ENCODE measurements around the gene PRKCA. TPM values are rescaled to one million over a fixed set of nuclear protein-coding genes. Genes with fewer than 3 reads are reported as not detected.

Gene PRKCA
- total RNA-seq, 4 donors from 2014 or later: 9.8 to 25.6 (median 12.2) TPM

DNA sequence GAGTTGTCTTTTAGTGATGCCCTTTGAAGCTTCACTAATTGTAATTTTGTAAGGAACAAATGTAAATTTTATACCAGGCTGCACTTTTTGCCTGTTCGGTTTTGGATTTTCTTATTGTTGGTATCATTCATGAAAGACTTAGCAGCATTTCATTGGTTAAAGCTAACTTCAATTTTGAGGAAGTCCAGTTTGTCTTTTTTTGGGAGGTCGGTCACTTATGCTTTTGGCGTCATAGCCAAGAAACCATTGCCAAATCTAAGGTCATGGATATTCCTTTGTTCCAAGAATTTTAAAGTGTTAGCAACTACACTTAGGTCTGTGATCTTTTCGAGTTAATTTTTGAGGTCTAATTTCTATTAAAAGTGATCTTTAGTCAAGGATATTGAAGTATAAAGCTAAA, 77.1 kb downstream of the PRKCA start:
- TF ChIP-seq, protein P1, sequence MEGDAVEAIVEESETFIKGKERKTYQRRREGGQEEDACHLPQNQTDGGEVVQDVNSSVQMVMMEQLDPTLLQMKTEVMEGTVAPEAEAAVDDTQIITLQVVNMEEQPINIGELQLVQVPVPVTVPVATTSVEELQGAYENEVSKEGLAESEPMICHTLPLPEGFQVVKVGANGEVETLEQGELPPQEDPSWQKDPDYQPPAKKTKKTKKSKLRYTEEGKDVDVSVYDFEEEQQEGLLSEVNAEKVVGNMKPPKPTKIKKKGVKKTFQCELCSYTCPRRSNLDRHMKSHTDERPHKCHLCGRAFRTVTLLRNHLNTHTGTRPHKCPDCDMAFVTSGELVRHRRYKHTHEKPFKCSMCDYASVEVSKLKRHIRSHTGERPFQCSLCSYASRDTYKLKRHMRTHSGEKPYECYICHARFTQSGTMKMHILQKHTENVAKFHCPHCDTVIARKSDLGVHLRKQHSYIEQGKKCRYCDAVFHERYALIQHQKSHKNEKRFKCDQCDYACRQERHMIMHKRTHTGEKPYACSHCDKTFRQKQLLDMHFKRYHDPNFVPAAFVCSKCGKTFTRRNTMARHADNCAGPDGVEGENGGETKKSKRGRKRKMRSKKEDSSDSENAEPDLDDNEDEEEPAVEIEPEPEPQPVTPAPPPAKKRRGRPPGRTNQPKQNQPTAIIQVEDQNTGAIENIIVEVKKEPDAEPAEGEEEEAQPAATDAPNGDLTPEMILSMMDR (IDR thresholded peaks at IDR 0.05): no peak
- TF ChIP-seq POLR2AphosphoS5 (IDR thresholded peaks at IDR 0.05) (no peak), POLR2A (IDR thresholded peaks at IDR 0.05) (no peak), EP300 (IDR thresholded peaks at IDR 0.05) (no peak)
- Histone ChIP-seq H3K36me3 (no peaks in the 10 kb centered on the region), H3K27me3 (no peaks in the 10 kb centered on the region), H3K4me1 (no peaks in the 10 kb centered on the region), H3K27ac (no peak overlapping the region), H3K9me3 (no peaks in the 10 kb centered on the region), H3K4me3 (no peak overlapping the region)
- no peak for DNase-seq (ENCODE audit: low spot score in 2 of 2)
- WGBS: 74% methylated on average over 4 of the region's 4 CpGs

DNA sequence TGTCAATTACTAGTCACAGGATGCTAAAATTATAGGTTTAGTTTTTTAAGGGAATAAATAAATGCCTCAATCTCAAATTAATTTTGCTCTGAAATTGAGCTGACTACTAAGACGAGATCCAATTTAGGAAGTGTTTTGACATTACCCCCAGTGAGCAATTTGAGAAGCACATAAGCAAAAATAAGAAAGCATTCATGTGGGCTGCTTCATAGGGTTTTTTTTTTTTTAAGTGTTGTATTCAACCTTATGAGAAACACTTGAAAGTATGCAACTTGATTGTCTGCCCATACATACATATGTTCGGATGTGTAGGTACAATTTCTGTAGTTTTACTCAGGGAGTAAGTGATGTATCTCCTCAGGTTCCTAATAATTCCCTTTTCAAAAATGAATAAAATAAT, 77.6 kb downstream of the PRKCA start:
- no peak for TF ChIP-seq EP300 (IDR thresholded peaks at IDR 0.05)
- no peak for TF ChIP-seq POLR2A (IDR thresholded peaks at IDR 0.05)
- Histone ChIP-seq H3K27me3 (no peaks in the 10 kb centered on the region), H3K4me1 (no peaks in the 10 kb centered on the region), H3K9me3 (no peaks in the 10 kb centered on the region), H3K4me3 (no peak overlapping the region), H3K36me3 (no peaks in the 10 kb centered on the region), H3K27ac (no peak overlapping the region)
- WGBS: 86% methylated on average over 2 of the region's 2 CpGs
- no peak for DNase-seq (ENCODE audit: low spot score in 2 of 2)

DNA sequence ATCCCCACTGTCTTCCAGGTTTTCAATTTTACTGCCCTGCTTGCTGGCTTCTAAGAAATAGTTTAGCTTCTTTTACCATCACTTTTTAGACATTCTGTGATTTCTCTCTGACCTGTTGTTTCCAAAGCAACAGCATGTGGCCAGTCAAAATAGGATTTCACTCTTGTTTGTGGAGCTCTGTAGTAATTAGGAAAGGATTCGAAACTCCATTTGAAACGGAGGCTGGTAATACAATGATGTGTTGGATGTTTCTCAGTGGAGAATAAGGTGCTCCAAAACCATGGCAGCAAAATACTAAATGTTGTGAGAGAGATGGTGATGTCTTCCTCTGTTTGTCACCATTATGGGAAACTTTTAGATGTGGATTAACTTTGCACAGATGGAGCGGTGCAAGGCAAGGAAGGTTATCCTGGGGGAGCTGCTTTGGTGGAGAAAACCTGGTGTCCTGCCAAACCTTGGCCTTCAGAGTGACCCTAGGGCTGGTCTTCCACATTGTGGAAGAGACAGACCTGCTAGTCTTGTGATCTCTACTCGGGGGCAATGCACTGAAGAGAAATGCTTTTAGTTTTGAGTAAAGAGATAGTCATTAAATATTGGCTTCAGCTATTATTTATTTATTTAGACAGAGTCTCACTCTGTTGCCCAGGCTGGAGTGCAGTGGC, 79.4 kb downstream of the PRKCA start:
- H3K36me3 ChIP-seq: no peaks in the 10 kb centered on the region
- no peak for DNase-seq (ENCODE audit: low spot score in 2 of 2)
- H3K27ac ChIP-seq: no peak overlapping the region
- TF ChIP-seq POLR2A (IDR thresholded peaks at IDR 0.05): no peak
- TF ChIP-seq POLR2AphosphoS5 (IDR thresholded peaks at IDR 0.05): no peak
- no peak for TF ChIP-seq EP300 (IDR thresholded peaks at IDR 0.05)
- TF ChIP-seq, protein P1 (IDR thresholded peaks at IDR 0.05): no peak
- 96% methylated on average over 4 of the region's 4 CpGs for WGBS
- H3K4me1 ChIP-seq: no peaks in the 10 kb centered on the region
- no peak overlapping the region for H3K4me3 ChIP-seq
- no peaks in the 10 kb centered on the region for H3K27me3 ChIP-seq
- no peaks in the 10 kb centered on the region for H3K9me3 ChIP-seq

DNA sequence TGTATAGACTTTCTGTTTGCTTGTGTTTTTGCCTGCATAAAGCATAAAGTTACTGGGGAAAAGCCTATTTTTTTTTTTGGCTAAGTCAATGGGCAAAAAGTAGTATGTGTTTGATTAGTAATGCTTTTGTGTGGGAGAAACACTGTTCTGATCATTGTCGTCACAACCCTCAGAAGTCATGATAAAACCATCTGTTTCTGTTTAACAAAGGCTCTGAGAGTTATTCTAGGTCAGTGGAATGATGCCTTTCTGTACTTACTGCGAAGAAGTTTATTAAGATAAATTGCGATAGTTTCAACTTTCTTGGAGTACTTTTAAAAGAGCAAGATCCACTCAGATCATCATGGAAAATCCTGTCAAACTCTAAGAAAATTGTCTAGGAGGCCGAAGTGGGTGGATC, 80.9 kb downstream of the PRKCA start:
- H3K4me1 ChIP-seq: no peaks in the 10 kb centered on the region
- no peak overlapping the region for H3K4me3 ChIP-seq
- H3K36me3 ChIP-seq: no peaks in the 10 kb centered on the region
- no peaks in the 10 kb centered on the region for H3K27me3 ChIP-seq
- 66% methylated on average over 4 of the region's 4 CpGs for WGBS
- TF ChIP-seq POLR2AphosphoS5 (IDR thresholded peaks at IDR 0.05) (no peak), POLR2A (IDR thresholded peaks at IDR 0.05) (no peak), EP300 (IDR thresholded peaks at IDR 0.05) (no peak)
- TF ChIP-seq, protein P1 (IDR thresholded peaks at IDR 0.05): no peak
- H3K9me3 ChIP-seq: no peaks in the 10 kb centered on the region
- DNase-seq (ENCODE audit: low spot score in 2 of 2): no peak
- H3K27ac ChIP-seq: no peak overlapping the region

DNA sequence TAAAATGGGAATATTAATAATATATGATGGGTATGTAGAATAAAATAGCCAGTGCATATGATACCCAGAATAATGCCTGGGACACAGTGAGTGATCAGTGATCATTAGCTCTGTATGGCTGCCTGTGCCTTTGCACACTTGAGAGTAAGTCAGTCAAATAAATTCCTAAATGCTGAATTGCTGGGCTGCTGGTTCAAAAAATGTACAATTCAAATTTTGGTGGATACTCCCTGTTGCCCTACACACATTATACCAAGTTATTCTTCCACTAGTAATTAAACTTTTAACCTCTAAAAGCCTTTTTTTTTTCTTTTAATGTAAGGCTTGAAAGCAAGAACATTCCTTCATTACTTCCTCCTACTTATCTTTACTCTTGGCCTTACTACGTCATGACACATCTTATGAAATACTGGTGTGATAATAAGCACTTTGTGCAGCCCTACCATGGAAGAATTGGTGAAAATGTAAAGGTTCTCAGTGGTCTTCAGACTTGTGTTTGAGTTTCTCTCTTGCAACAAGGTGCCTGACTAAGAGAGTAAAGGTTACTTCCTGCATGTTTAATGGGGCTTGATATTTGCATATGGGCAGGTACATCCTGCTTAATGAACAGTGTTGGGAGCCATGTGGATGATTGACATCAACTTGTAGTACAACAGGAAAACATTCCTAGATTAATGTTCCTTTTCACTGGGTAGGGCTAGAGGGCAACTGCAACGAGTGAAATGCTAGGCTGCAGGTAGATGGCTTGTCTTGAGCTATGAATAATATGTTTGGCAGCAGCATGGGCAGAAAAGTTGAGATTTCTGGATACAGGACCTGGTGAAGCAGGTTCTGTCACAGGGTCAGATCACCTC, 84.3 kb downstream of the PRKCA start:
- Histone ChIP-seq H3K9me3 (no peaks in the 10 kb centered on the region), H3K4me1 (no peaks in the 10 kb centered on the region), H3K27me3 (no peaks in the 10 kb centered on the region), H3K4me3 (no peak overlapping the region), H3K27ac (no peak overlapping the region), H3K36me3 (no peaks in the 10 kb centered on the region)
- no peak for DNase-seq (ENCODE audit: low spot score in 2 of 2)
- WGBS: 29% methylated on average over 2 of the region's 2 CpGs
- TF ChIP-seq POLR2AphosphoS5 (IDR thresholded peaks at IDR 0.05) (no peak), POLR2A (IDR thresholded peaks at IDR 0.05) (no peak), EP300 (IDR thresholded peaks at IDR 0.05) (no peak)
- TF ChIP-seq, protein P1 (IDR thresholded peaks at IDR 0.05): no peak

Data from suprapubic skin (tissue), 4 donors.